ENCODE data around the gene RAB33B.
"Not testable (repeated sequence)": the region's sequence is repeated elsewhere in the genome, so short reads cannot be mapped to it uniquely, and the experiment has no call there.

RAB33B gene

GRCh38 chr4:139443661-139444060, 10.3 kb upstream of the RAB33B start:
- TF ChIP-seq, protein P1, sequence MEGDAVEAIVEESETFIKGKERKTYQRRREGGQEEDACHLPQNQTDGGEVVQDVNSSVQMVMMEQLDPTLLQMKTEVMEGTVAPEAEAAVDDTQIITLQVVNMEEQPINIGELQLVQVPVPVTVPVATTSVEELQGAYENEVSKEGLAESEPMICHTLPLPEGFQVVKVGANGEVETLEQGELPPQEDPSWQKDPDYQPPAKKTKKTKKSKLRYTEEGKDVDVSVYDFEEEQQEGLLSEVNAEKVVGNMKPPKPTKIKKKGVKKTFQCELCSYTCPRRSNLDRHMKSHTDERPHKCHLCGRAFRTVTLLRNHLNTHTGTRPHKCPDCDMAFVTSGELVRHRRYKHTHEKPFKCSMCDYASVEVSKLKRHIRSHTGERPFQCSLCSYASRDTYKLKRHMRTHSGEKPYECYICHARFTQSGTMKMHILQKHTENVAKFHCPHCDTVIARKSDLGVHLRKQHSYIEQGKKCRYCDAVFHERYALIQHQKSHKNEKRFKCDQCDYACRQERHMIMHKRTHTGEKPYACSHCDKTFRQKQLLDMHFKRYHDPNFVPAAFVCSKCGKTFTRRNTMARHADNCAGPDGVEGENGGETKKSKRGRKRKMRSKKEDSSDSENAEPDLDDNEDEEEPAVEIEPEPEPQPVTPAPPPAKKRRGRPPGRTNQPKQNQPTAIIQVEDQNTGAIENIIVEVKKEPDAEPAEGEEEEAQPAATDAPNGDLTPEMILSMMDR (conservative IDR thresholded peaks at IDR 0.05; ENCODE audit: low read length) = no peak
- no peak for TF ChIP-seq EZH2phosphoT487 (IDR thresholded peaks at IDR 0.05; ENCODE audit: borderline replicate concordance)
- Histone ChIP-seq H3K36me3 (ENCODE audit: insufficient read depth, low read length) (no peaks in the 10 kb centered on the region), H3K4me3 (ENCODE audit: low read length, poor library complexity, severe bottlenecking) (no peak overlapping the region), H3K79me2 (ENCODE audit: insufficient read depth, low read length) (no peaks in the 10 kb centered on the region), H2AFZ (ENCODE audit: low read length) (no peak overlapping the region), H3K9ac (ENCODE audit: low read depth, low read length, poor library complexity, severe bottlenecking) (no peak overlapping the region), H3K9me2 (replicated peaks; ENCODE audit: low read depth, low read length) (no peaks in the 10 kb centered on the region), H3K4me2 (ENCODE audit: low read depth, low read length, poor library complexity, severe bottlenecking) (no peak overlapping the region), H3K27me3 (ENCODE audit: insufficient read depth, low read length, poor library complexity, severe bottlenecking) (no peaks in the 10 kb centered on the region), H4K20me1 (ENCODE audit: insufficient read depth, low read length, poor library complexity, severe bottlenecking) (no peaks in the 10 kb centered on the region), H3K4me1 (ENCODE audit: insufficient read depth, low read length, poor library complexity, severe bottlenecking) (no peaks in the 10 kb centered on the region), H3F3A (ENCODE audit: low read depth) (no peaks in the 10 kb centered on the region), H3K9me3 (ENCODE audit: insufficient read depth, low read depth, low read length) (peaks cover 11% of the 10 kb centered on the region)

GRCh38 chr4:139444881-139445280, 9.0 kb upstream of the RAB33B start:
- H3K27me3 ChIP-seq (ENCODE audit: insufficient read depth, low read length, poor library complexity, severe bottlenecking); H3K4me3 ChIP-seq (ENCODE audit: low read length, poor library complexity, severe bottlenecking); H2AFZ ChIP-seq (ENCODE audit: low read length); H4K20me1 ChIP-seq (ENCODE audit: insufficient read depth, low read length, poor library complexity, severe bottlenecking); H3K4me2 ChIP-seq (ENCODE audit: low read depth, low read length, poor library complexity, severe bottlenecking); H3K9me2 ChIP-seq (replicated peaks; ENCODE audit: low read depth, low read length); H3K36me3 ChIP-seq (ENCODE audit: insufficient read depth, low read length); H3K9ac ChIP-seq (ENCODE audit: low read depth, low read length, poor library complexity, severe bottlenecking); H3K9me3 ChIP-seq (ENCODE audit: insufficient read depth, low read depth, low read length); H3K4me1 ChIP-seq (ENCODE audit: insufficient read depth, low read length, poor library complexity, severe bottlenecking); H3F3A ChIP-seq (ENCODE audit: low read depth); H3K79me2 ChIP-seq (ENCODE audit: insufficient read depth, low read length): not testable (repeated sequence)

- H3K9me2 ChIP-seq (replicated peaks; ENCODE audit: low read depth, low read length); H3K4me3 ChIP-seq (ENCODE audit: low read length, poor library complexity, severe bottlenecking): not testable (repeated sequence)
Observed at GRCh38 chr4:139447078-139447477, 6.8 kb upstream of the RAB33B start.

GRCh38 chr4:139450586-139450985, 3.3 kb upstream of the RAB33B start:
- H3K4me1 ChIP-seq (ENCODE audit: insufficient read depth, low read length, poor library complexity, severe bottlenecking) = peaks cover 25% of the 10 kb centered on the region
- H3K4me3 ChIP-seq (ENCODE audit: low read length, poor library complexity, severe bottlenecking) = no peak overlapping the region
- H3K9me2 ChIP-seq (replicated peaks; ENCODE audit: low read depth, low read length) = no peaks in the 10 kb centered on the region
- H3K9me3 ChIP-seq (ENCODE audit: insufficient read depth, low read depth, low read length) = no peaks in the 10 kb centered on the region
- H3K4me2 ChIP-seq (ENCODE audit: low read depth, low read length, poor library complexity, severe bottlenecking) = no peak overlapping the region
- no peaks in the 10 kb centered on the region for H3K36me3 ChIP-seq (ENCODE audit: insufficient read depth, low read length)
- H3K79me2 ChIP-seq (ENCODE audit: insufficient read depth, low read length) = peaks cover 32% of the 10 kb centered on the region
- H3K27me3 ChIP-seq (ENCODE audit: insufficient read depth, low read length, poor library complexity, severe bottlenecking) = no peaks in the 10 kb centered on the region
- peaks cover 12% of the 10 kb centered on the region for H4K20me1 ChIP-seq (ENCODE audit: insufficient read depth, low read length, poor library complexity, severe bottlenecking)
- H2AFZ ChIP-seq (ENCODE audit: low read length) = no peak overlapping the region
- H3K9ac ChIP-seq (ENCODE audit: low read depth, low read length, poor library complexity, severe bottlenecking) = no peak overlapping the region
- peaks cover 7% of the 10 kb centered on the region; the same call in 1 of the 2 replicates for H3F3A ChIP-seq (ENCODE audit: low read depth)
- TF ChIP-seq, protein P1 (conservative IDR thresholded peaks at IDR 0.05; ENCODE audit: low read length) = no peak
- TF ChIP-seq EZH2phosphoT487 (IDR thresholded peaks at IDR 0.05; ENCODE audit: borderline replicate concordance) = no peak

More at GRCh38 chr4:139447078-139447477, 6.8 kb upstream of the RAB33B start:
- not testable (repeated sequence) for H3K4me2 ChIP-seq (ENCODE audit: low read depth, low read length, poor library complexity, severe bottlenecking); H3K79me2 ChIP-seq (ENCODE audit: insufficient read depth, low read length); H3K9ac ChIP-seq (ENCODE audit: low read depth, low read length, poor library complexity, severe bottlenecking); H4K20me1 ChIP-seq (ENCODE audit: insufficient read depth, low read length, poor library complexity, severe bottlenecking); H3K4me1 ChIP-seq (ENCODE audit: insufficient read depth, low read length, poor library complexity, severe bottlenecking); H3K9me3 ChIP-seq (ENCODE audit: insufficient read depth, low read depth, low read length); H3K27me3 ChIP-seq (ENCODE audit: insufficient read depth, low read length, poor library complexity, severe bottlenecking); H3F3A ChIP-seq (ENCODE audit: low read depth); H3K36me3 ChIP-seq (ENCODE audit: insufficient read depth, low read length); H2AFZ ChIP-seq (ENCODE audit: low read length)

All from Loucy (cell line).